ENCODE measurements around the gene STX3. TPM values are rescaled to one million over a fixed set of nuclear protein-coding genes. Genes with fewer than 3 reads are reported as not detected.
"Not testable (repeated sequence)": the region's sequence is repeated elsewhere in the genome, so short reads cannot be mapped to it uniquely, and the experiment has no call there.

The STX3 gene
- total and polyA plus RNA-seq, 2 donors (not counting 3 experiments of a cell fraction or from before 2014, with no cell fraction given) = 40.3 to 49.7 TPM

GRCh38 chr11:59846556-59846955 lies 91.4 kb downstream of the STX3 start:
- DNase-seq (ENCODE audit: low read depth, low spot score) (no peak), FAIRE-seq (no peak)
- TF ChIP-seq MAX (IDR thresholded peaks at IDR 0.05; ENCODE audit: insufficient read depth, insufficient read length) (no peak), FOS (IDR thresholded peaks at IDR 0.05; ENCODE audit: borderline replicate concordance, insufficient read depth, low read length) (no peak), CTCF (IDR thresholded peaks at IDR 0.05; ENCODE audit: extremely low read depth in 1 of 2, insufficient read depth in 1 of 2, low read depth in 1 of 2, low read length in 2 of 2) (no peak), JUN (IDR thresholded peaks at IDR 0.05; ENCODE audit: borderline replicate concordance, insufficient read depth, insufficient read length, low read depth) (no peak), GATA2 (IDR thresholded peaks at IDR 0.05; ENCODE audit: insufficient read depth, insufficient read length, low read depth, low read length) (no peak)
- no peak overlapping the region for H3K4me2 ChIP-seq (ENCODE audit: insufficient read depth, low read length)
- CTCF ChIA-PET = interaction anchor here (1.4 kb wide), 1 partner anchor 72 kb away, joined by 7 read pairs; no protein-coding TSS in a partner anchor
- no peaks in the 10 kb centered on the region for H3K4me1 ChIP-seq (ENCODE audit: control insufficient read depth, extremely low read depth, insufficient read depth, low read length)
- POLR2A ChIA-PET = no interaction called here
- intact Hi-C loops (cut with micrococcal nuclease) (no loop called here), dilution Hi-C loops (cut with MboI; ENCODE audit: extremely low pct_ligation_motif_present, low sequenced_read_pairs) (no loop called here)
- no peaks in the 10 kb centered on the region for H3K36me3 ChIP-seq (ENCODE audit: control insufficient read depth in 2 of 2, extremely low read depth in 1 of 2, insufficient read depth in 2 of 2, low read length in 2 of 2)
- H3K27ac ChIP-seq (ENCODE audit: insufficient read depth, low read depth, low read length) = no peak overlapping the region
- no peak overlapping the region for H2AFZ ChIP-seq (ENCODE audit: low read depth, low read length)
- no peak overlapping the region for H3K4me3 ChIP-seq (replicated peaks in 1 of 3; ENCODE audit: insufficient read depth in 1 of 3, low read depth in 1 of 3, low read length in 3 of 3)
- no peaks in the 10 kb centered on the region for H4K20me1 ChIP-seq (replicated peaks; ENCODE audit: control insufficient read depth, extremely low read depth, insufficient read depth, low read length)
- H3K9me3 ChIP-seq (replicated peaks; ENCODE audit: control insufficient read depth, insufficient read depth, low read length) = no peaks in the 10 kb centered on the region
- H3K79me2 ChIP-seq (ENCODE audit: control insufficient read depth, insufficient read depth, low read length) = no peaks in the 10 kb centered on the region
- H3K9me1 ChIP-seq (replicated peaks; ENCODE audit: control insufficient read depth, extremely low read depth, insufficient read depth, low read length) = no peaks in the 10 kb centered on the region
- H3K27me3 ChIP-seq (ENCODE audit: control insufficient read depth in 2 of 2, insufficient read depth in 2 of 2, low read length in 2 of 2) = peaks cover 0 to 2% of the 10 kb centered on the region in 2 experiments
- H3K9ac ChIP-seq (replicated peaks; ENCODE audit: extremely low read depth, insufficient read depth, low read length) = no peak overlapping the region
- BruUV-seq (replicated peaks) = no TSS peak

- no peaks in the 10 kb centered on the region for H3K9me1 ChIP-seq (replicated peaks; ENCODE audit: control insufficient read depth, extremely low read depth, insufficient read depth, low read length)
- H3K27ac ChIP-seq (ENCODE audit: insufficient read depth, low read depth, low read length) = no peak overlapping the region
- H2AFZ ChIP-seq (ENCODE audit: low read depth, low read length) = no peak overlapping the region
- intact Hi-C loops (cut with micrococcal nuclease) (no loop called here), dilution Hi-C loops (cut with MboI; ENCODE audit: extremely low pct_ligation_motif_present, low sequenced_read_pairs) (no loop called here)
- H3K9ac ChIP-seq (replicated peaks; ENCODE audit: extremely low read depth, insufficient read depth, low read length) = no peak overlapping the region
- H4K20me1 ChIP-seq (replicated peaks; ENCODE audit: control insufficient read depth, extremely low read depth, insufficient read depth, low read length) = no peaks in the 10 kb centered on the region
- FAIRE-seq (no peak), DNase-seq (ENCODE audit: low read depth, low spot score) (no peak)
- no peaks in the 10 kb centered on the region for H3K9me3 ChIP-seq (replicated peaks; ENCODE audit: control insufficient read depth, insufficient read depth, low read length)
- no peaks in the 10 kb centered on the region for H3K4me1 ChIP-seq (ENCODE audit: control insufficient read depth, extremely low read depth, insufficient read depth, low read length)
- H3K27me3 ChIP-seq (ENCODE audit: control insufficient read depth in 2 of 2, insufficient read depth in 2 of 2, low read length in 2 of 2) = no peaks in the 10 kb centered on the region
- H3K4me2 ChIP-seq (ENCODE audit: insufficient read depth, low read length) = no peak overlapping the region
- CTCF ChIA-PET = interaction anchor here (0.8 kb wide), 1 partner anchor 12 kb away, joined by 4 read pairs; no protein-coding TSS in a partner anchor
- no TSS peak for BruUV-seq (replicated peaks)
- TF ChIP-seq GATA2 (IDR thresholded peaks at IDR 0.05; ENCODE audit: insufficient read depth, insufficient read length, low read depth, low read length) (no peak), POLR2A (IDR thresholded peaks at IDR 0.05; ENCODE audit: low read depth, low read length) (no peak), POLR2AphosphoS5 (IDR thresholded peaks at IDR 0.05; ENCODE audit: insufficient read depth, low read depth, low read length) (no peak), JUN (IDR thresholded peaks at IDR 0.05; ENCODE audit: borderline replicate concordance, insufficient read depth, insufficient read length, low read depth) (no peak), FOS (IDR thresholded peaks at IDR 0.05; ENCODE audit: borderline replicate concordance, insufficient read depth, low read length) (no peak)
- POLR2A ChIA-PET = no interaction called here
- no peaks in the 10 kb centered on the region for H3K36me3 ChIP-seq (ENCODE audit: control insufficient read depth in 2 of 2, extremely low read depth in 1 of 2, insufficient read depth in 2 of 2, low read length in 2 of 2)
- no peak overlapping the region for H3K4me3 ChIP-seq (replicated peaks in 1 of 3; ENCODE audit: insufficient read depth in 1 of 3, low read depth in 1 of 3, low read length in 3 of 3)
- no peaks in the 10 kb centered on the region for H3K79me2 ChIP-seq (ENCODE audit: control insufficient read depth, insufficient read depth, low read length)
Measured at GRCh38 chr11:59847626-59848025, 92.5 kb downstream of the STX3 start.

- H3K36me3 ChIP-seq (ENCODE audit: control insufficient read depth in 2 of 2, extremely low read depth in 1 of 2, insufficient read depth in 2 of 2, low read length in 2 of 2); H3K27ac ChIP-seq (ENCODE audit: insufficient read depth, low read depth, low read length); H3K4me3 ChIP-seq (replicated peaks in 1 of 3; ENCODE audit: insufficient read depth in 1 of 3, low read depth in 1 of 3, low read length in 3 of 3); H3K9me1 ChIP-seq (replicated peaks; ENCODE audit: control insufficient read depth, extremely low read depth, insufficient read depth, low read length); POLR2A ChIA-PET; dilution Hi-C loops (cut with MboI; ENCODE audit: extremely low pct_ligation_motif_present, low sequenced_read_pairs); DNase-seq (ENCODE audit: low read depth, low spot score); H3K27me3 ChIP-seq (ENCODE audit: control insufficient read depth in 2 of 2, insufficient read depth in 2 of 2, low read length in 2 of 2); H4K20me1 ChIP-seq (replicated peaks; ENCODE audit: control insufficient read depth, extremely low read depth, insufficient read depth, low read length); H2AFZ ChIP-seq (ENCODE audit: low read depth, low read length); H3K79me2 ChIP-seq (ENCODE audit: control insufficient read depth, insufficient read depth, low read length); intact Hi-C loops (cut with micrococcal nuclease); H3K4me1 ChIP-seq (ENCODE audit: control insufficient read depth, extremely low read depth, insufficient read depth, low read length); H3K9ac ChIP-seq (replicated peaks; ENCODE audit: extremely low read depth, insufficient read depth, low read length); H3K4me2 ChIP-seq (ENCODE audit: insufficient read depth, low read length); BruUV-seq (replicated peaks); FAIRE-seq; H3K9me3 ChIP-seq (replicated peaks; ENCODE audit: control insufficient read depth, insufficient read depth, low read length): not testable (repeated sequence)
- CTCF ChIA-PET = interaction anchor here (2.9 kb wide), 1 partner anchor 71 kb away, joined by 11 read pairs; no protein-coding TSS in a partner anchor
Measured at GRCh38 chr11:59848439-59848838, 93.3 kb downstream of the STX3 start.
